ENCODE results near the gene ZBTB38. TPM values are rescaled to one million over a fixed set of nuclear protein-coding genes. Genes with fewer than 3 reads are reported as not detected.
A peak's percentile ranks its signal among the peaks of the same experiment; 100 is the strongest.

Gene ZBTB38
- total RNA-seq, 1 experiment from 2014 or later: 46.7 TPM

DNA sequence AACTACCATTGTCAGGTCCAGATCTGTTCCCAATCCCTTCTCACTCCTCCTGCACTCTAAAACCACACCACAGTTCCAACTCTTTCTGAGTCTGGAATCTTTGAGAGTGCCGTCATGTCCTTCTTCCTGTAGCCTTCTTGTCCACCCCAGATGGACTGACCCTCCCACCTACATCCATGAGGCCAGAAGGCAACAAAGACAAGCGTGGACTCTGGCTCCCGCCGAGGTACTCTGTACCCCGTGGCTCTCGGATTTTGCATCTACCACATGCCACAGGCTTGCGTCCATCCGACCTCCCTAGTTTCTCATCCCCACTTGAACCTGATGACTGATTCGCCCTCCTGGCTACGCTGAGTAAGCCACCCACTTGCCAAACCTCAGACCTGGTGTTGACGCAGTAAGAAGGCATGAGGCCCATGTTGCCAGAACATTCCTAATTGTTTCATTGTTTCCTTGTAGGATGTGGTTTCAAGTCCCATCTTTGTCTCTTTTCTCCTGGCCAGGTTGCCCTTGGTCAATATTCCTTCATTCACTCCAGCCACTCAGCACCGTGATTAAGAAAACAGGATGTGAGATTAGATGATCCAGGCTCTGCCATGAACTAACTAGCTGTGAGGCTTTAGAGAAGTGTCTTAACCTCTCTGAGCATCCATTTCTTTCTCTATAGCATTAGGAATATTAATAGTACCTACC lies 1.1 kb upstream of the ZBTB38 start:
- no TSS peak for BruUV-seq (replicated peaks)
- TF ChIP-seq, protein P1, sequence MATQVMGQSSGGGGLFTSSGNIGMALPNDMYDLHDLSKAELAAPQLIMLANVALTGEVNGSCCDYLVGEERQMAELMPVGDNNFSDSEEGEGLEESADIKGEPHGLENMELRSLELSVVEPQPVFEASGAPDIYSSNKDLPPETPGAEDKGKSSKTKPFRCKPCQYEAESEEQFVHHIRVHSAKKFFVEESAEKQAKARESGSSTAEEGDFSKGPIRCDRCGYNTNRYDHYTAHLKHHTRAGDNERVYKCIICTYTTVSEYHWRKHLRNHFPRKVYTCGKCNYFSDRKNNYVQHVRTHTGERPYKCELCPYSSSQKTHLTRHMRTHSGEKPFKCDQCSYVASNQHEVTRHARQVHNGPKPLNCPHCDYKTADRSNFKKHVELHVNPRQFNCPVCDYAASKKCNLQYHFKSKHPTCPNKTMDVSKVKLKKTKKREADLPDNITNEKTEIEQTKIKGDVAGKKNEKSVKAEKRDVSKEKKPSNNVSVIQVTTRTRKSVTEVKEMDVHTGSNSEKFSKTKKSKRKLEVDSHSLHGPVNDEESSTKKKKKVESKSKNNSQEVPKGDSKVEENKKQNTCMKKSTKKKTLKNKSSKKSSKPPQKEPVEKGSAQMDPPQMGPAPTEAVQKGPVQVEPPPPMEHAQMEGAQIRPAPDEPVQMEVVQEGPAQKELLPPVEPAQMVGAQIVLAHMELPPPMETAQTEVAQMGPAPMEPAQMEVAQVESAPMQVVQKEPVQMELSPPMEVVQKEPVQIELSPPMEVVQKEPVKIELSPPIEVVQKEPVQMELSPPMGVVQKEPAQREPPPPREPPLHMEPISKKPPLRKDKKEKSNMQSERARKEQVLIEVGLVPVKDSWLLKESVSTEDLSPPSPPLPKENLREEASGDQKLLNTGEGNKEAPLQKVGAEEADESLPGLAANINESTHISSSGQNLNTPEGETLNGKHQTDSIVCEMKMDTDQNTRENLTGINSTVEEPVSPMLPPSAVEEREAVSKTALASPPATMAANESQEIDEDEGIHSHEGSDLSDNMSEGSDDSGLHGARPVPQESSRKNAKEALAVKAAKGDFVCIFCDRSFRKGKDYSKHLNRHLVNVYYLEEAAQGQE (IDR thresholded peaks at IDR 0.05; ENCODE audit: insufficient read depth in 1 of 2, low read depth in 2 of 2, low read length in 1 of 2): no peak
- no peak for TF ChIP-seq POLR2AphosphoS5 (IDR thresholded peaks at IDR 0.05; ENCODE audit: low read depth, low read length)
- TF ChIP-seq, protein P2, sequence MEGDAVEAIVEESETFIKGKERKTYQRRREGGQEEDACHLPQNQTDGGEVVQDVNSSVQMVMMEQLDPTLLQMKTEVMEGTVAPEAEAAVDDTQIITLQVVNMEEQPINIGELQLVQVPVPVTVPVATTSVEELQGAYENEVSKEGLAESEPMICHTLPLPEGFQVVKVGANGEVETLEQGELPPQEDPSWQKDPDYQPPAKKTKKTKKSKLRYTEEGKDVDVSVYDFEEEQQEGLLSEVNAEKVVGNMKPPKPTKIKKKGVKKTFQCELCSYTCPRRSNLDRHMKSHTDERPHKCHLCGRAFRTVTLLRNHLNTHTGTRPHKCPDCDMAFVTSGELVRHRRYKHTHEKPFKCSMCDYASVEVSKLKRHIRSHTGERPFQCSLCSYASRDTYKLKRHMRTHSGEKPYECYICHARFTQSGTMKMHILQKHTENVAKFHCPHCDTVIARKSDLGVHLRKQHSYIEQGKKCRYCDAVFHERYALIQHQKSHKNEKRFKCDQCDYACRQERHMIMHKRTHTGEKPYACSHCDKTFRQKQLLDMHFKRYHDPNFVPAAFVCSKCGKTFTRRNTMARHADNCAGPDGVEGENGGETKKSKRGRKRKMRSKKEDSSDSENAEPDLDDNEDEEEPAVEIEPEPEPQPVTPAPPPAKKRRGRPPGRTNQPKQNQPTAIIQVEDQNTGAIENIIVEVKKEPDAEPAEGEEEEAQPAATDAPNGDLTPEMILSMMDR (IDR thresholded peaks at IDR 0.05): no peak
- TF ChIP-seq SIN3A (IDR thresholded peaks at IDR 0.05; ENCODE audit: borderline replicate concordance, insufficient read depth, low read depth, low read length): no peak
- no peak for TF ChIP-seq TCF7L2 (IDR thresholded peaks at IDR 0.05; ENCODE audit: low read depth, low read length)
- CTCF ChIA-PET: interaction anchor here (0.8 kb wide), 1 partner anchor 41 kb away, joined by 3 read pairs; no protein-coding TSS in a partner anchor
- intact Hi-C loops (cut with micrococcal nuclease; ENCODE audit: unreplicated experiment): no loop called here
- POLR2A ChIA-PET: no interaction called here
- Histone ChIP-seq H3K36me3 (ENCODE audit: control insufficient read depth, insufficient read depth, low read length) (no peaks in the 10 kb centered on the region), H3K9me3 (ENCODE audit: control insufficient read depth, insufficient read depth, low read depth, low read length) (peaks cover 7% of the 10 kb centered on the region; the same call in 1 of the 2 replicates), H3K4me3 (ENCODE audit: low read depth in 2 of 2, low read length in 2 of 2) (no peak overlapping the region), H3K27ac (ENCODE audit: low read length) (peak overlapping the region; percentile 94), H3K27me3 (ENCODE audit: control insufficient read depth, insufficient read depth, low read length) (no peaks in the 10 kb centered on the region), H3K4me1 (ENCODE audit: control insufficient read depth, insufficient read depth, low read length) (peaks cover 40% of the 10 kb centered on the region)
- ATAC-seq: peak; percentile 48
- DNase-seq (ENCODE audit: low read depth, low spot score): no peak
- in situ Hi-C loops (cut with HindIII; ENCODE audit: low pct_unique_long_range_greater_than_20kb, low sequenced_read_pairs): no loop called here

DNA sequence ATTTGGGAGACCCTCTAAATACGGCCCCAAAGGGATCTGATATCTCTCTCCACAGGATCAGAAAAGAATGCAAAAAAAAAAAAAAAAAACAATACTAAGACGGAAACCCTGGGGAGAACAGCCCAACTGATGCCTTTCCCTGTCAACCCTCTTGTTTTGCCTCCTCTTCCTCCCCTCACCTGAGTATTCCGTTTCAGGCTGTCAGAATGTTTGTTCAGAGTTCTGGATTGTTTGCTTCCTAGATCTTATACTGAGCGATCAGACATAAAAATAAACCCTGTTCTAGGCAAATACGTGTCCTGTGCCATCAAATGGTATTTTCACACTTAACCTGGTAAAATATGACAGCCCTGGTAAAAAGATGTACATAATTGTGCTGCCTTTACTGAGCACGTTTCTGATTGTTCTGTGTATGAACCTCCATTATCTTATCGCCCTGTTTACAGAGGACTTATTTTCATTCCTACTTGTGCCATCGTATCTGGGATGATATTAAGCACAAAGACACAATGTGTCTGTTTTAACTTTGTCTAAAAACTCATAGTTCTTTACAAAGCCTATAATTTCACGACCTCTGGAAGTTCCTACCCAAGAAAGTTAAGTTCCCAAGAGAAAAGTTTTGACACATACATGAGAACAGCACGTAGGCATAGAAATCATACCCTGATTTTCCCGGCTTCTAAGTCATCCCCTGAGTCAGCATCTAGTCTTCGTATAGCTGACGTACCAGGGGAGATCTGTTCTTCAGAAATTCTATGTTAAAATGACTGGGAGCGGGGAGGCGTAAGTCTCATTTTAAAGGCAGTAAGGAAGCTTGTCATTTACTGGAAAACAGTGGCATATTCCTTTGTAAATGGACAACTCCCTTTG lies 856 bp downstream of the ZBTB38 start:
- peaks cover 40% of the 10 kb centered on the region for H3K4me1 ChIP-seq (ENCODE audit: control insufficient read depth, insufficient read depth, low read length)
- no peak for DNase-seq (ENCODE audit: low read depth, low spot score)
- in situ Hi-C loops (cut with HindIII; ENCODE audit: low pct_unique_long_range_greater_than_20kb, low sequenced_read_pairs): no loop called here
- POLR2A ChIA-PET: interaction anchor here (0.7 kb wide), 1 partner anchor 35 kb away, joined by 3 read pairs; no protein-coding TSS in a partner anchor
- BruUV-seq (replicated peaks): no TSS peak
- no peaks in the 10 kb centered on the region for H3K27me3 ChIP-seq (ENCODE audit: control insufficient read depth, insufficient read depth, low read length)
- intact Hi-C loops (cut with micrococcal nuclease; ENCODE audit: unreplicated experiment): no loop called here
- H3K36me3 ChIP-seq (ENCODE audit: control insufficient read depth, insufficient read depth, low read length): no peaks in the 10 kb centered on the region
- H3K27ac ChIP-seq (ENCODE audit: low read length): peak overlapping the region; percentile 94
- 0 out of 4 replicates have a peak overlapping the region, but pooled peaks of 1 of the 2 experiments have one; percentile 2 for H3K4me3 ChIP-seq (ENCODE audit: low read depth in 2 of 2, low read length in 2 of 2)
- H3K9me3 ChIP-seq (ENCODE audit: control insufficient read depth, insufficient read depth, low read depth, low read length): no peaks in the 10 kb centered on the region
- no peak for TF ChIP-seq TCF7L2 (IDR thresholded peaks at IDR 0.05; ENCODE audit: low read depth, low read length)
- no peak for TF ChIP-seq POLR2AphosphoS5 (IDR thresholded peaks at IDR 0.05; ENCODE audit: low read depth, low read length)
- TF ChIP-seq, protein P1 (IDR thresholded peaks at IDR 0.05; ENCODE audit: insufficient read depth in 1 of 2, low read depth in 2 of 2, low read length in 1 of 2): no peak
- TF ChIP-seq SIN3A (IDR thresholded peaks at IDR 0.05; ENCODE audit: borderline replicate concordance, insufficient read depth, low read depth, low read length): no peak
- TF ChIP-seq, protein P2 (IDR thresholded peaks at IDR 0.05): no peak
- no peak for ATAC-seq
- CTCF ChIA-PET: no interaction called here
